ENCODE data around the gene CADPS2.

DNA sequence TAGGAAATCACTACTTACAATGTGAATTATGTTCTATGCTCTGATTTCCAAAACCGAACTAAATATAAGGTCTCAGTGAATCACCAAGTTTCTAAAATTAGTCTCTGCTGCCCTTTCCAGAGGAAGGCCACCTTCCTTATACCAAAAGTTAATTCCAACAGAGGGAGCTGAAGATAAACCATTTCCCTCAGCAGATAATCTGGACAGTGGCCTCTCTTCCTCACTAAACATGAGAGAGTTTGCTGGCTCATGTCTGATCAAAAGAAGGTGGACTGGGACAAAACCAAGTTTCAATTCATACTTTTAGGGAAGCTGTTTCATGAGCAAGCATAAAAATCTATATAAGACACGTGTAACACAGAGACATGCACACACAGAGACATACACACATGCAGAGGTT is 588.1 kb downstream of the CADPS2 start:
- TF ChIP-seq SP1 (IDR thresholded peaks at IDR 0.05) (no peak), RAD21 (IDR thresholded peaks at IDR 0.05) (no peak), YY1 (IDR thresholded peaks at IDR 0.05) (no peak), EGR1 (IDR thresholded peaks at IDR 0.05; ENCODE audit: low read depth in 2 of 2) (no peak), JUND (IDR thresholded peaks at IDR 0.05) (no peak), FOXA1 (IDR thresholded peaks at IDR 0.05) (no peak), GABPA (IDR thresholded peaks at IDR 0.05 in 1 of 2, conservative IDR thresholded peaks at IDR 0.05 in 1 of 2) (no peak), HNF4G (IDR thresholded peaks at IDR 0.05) (no peak), TAF1 (conservative IDR thresholded peaks at IDR 0.05) (no peak)
- TF ChIP-seq, protein P1, sequence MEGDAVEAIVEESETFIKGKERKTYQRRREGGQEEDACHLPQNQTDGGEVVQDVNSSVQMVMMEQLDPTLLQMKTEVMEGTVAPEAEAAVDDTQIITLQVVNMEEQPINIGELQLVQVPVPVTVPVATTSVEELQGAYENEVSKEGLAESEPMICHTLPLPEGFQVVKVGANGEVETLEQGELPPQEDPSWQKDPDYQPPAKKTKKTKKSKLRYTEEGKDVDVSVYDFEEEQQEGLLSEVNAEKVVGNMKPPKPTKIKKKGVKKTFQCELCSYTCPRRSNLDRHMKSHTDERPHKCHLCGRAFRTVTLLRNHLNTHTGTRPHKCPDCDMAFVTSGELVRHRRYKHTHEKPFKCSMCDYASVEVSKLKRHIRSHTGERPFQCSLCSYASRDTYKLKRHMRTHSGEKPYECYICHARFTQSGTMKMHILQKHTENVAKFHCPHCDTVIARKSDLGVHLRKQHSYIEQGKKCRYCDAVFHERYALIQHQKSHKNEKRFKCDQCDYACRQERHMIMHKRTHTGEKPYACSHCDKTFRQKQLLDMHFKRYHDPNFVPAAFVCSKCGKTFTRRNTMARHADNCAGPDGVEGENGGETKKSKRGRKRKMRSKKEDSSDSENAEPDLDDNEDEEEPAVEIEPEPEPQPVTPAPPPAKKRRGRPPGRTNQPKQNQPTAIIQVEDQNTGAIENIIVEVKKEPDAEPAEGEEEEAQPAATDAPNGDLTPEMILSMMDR (IDR thresholded peaks at IDR 0.05; ENCODE audit: low read depth, low read length, missing input control): no peak
- TF ChIP-seq, protein P2, sequence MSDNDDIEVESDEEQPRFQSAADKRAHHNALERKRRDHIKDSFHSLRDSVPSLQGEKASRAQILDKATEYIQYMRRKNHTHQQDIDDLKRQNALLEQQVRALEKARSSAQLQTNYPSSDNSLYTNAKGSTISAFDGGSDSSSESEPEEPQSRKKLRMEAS (IDR thresholded peaks at IDR 0.05): no peak
- TF ChIP-seq, protein P3, sequence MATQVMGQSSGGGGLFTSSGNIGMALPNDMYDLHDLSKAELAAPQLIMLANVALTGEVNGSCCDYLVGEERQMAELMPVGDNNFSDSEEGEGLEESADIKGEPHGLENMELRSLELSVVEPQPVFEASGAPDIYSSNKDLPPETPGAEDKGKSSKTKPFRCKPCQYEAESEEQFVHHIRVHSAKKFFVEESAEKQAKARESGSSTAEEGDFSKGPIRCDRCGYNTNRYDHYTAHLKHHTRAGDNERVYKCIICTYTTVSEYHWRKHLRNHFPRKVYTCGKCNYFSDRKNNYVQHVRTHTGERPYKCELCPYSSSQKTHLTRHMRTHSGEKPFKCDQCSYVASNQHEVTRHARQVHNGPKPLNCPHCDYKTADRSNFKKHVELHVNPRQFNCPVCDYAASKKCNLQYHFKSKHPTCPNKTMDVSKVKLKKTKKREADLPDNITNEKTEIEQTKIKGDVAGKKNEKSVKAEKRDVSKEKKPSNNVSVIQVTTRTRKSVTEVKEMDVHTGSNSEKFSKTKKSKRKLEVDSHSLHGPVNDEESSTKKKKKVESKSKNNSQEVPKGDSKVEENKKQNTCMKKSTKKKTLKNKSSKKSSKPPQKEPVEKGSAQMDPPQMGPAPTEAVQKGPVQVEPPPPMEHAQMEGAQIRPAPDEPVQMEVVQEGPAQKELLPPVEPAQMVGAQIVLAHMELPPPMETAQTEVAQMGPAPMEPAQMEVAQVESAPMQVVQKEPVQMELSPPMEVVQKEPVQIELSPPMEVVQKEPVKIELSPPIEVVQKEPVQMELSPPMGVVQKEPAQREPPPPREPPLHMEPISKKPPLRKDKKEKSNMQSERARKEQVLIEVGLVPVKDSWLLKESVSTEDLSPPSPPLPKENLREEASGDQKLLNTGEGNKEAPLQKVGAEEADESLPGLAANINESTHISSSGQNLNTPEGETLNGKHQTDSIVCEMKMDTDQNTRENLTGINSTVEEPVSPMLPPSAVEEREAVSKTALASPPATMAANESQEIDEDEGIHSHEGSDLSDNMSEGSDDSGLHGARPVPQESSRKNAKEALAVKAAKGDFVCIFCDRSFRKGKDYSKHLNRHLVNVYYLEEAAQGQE (IDR thresholded peaks at IDR 0.05): no peak
- TF ChIP-seq, protein P4, sequence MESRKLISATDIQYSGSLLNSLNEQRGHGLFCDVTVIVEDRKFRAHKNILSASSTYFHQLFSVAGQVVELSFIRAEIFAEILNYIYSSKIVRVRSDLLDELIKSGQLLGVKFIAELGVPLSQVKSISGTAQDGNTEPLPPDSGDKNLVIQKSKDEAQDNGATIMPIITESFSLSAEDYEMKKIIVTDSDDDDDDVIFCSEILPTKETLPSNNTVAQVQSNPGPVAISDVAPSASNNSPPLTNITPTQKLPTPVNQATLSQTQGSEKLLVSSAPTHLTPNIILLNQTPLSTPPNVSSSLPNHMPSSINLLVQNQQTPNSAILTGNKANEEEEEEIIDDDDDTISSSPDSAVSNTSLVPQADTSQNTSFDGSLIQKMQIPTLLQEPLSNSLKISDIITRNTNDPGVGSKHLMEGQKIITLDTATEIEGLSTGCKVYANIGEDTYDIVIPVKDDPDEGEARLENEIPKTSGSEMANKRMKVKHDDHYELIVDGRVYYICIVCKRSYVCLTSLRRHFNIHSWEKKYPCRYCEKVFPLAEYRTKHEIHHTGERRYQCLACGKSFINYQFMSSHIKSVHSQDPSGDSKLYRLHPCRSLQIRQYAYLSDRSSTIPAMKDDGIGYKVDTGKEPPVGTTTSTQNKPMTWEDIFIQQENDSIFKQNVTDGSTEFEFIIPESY (IDR thresholded peaks at IDR 0.05): no peak
- TF ChIP-seq, protein P5, sequence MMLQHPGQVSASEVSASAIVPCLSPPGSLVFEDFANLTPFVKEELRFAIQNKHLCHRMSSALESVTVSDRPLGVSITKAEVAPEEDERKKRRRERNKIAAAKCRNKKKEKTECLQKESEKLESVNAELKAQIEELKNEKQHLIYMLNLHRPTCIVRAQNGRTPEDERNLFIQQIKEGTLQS (IDR thresholded peaks at IDR 0.05): no peak

Data from liver (tissue), 3 donors.